GM23248 (cell line): Measurements from ENCODE around the gene CD83.

ENCODE experiments used
- EZH2 ChIP-seq: fragments of 200-600 bp; sonication (generic); IDR thresholded peaks from 2 replicates; pipeline ENCODE4 v1.6.1; 2018; ENCODE audit warnings: antibody characterized with exemption, mild to moderate bottlenecking; ENCODE audit not compliant: insufficient read depth, poor library complexity, severe bottlenecking
- EZH2phosphoT487 ChIP-seq: fragments of 200-600 bp; sonication (generic); IDR thresholded peaks from 2 replicates; pipeline ENCODE4 v1.6.1; 2018; ENCODE audit warnings: antibody characterized with exemption, moderate library complexity, mild to moderate bottlenecking, low read depth; ENCODE audit not compliant: insufficient read depth

GRCh38 chr6:14107000-14107399, 10.6 kb upstream of the CD83 start:
- TF ChIP-seq EZH2phosphoT487 (no peak), EZH2 (no peak)
